Measurements from ENCODE around the gene CUL7.
A peak's percentile ranks its signal among the peaks of the same experiment; 100 is the strongest.
"Not testable (repeated sequence)": the region's sequence is repeated elsewhere in the genome, so short reads cannot be mapped to it uniquely, and the experiment has no call there.

Gene CUL7

GRCh38 chr6:43091436-43091991, 37.9 kb upstream of the CUL7 start:
- no peaks in the 10 kb centered on the region for H3K36me3 ChIP-seq (ENCODE audit: insufficient read depth, low read length)
- no peak for DNase-seq (ENCODE audit: low read depth, low spot score)
- H3K4me3 ChIP-seq = no peak overlapping the region
- H3K9ac ChIP-seq (ENCODE audit: insufficient read length) = no peak overlapping the region
- no peak for TF ChIP-seq POLR2AphosphoS5 (IDR thresholded peaks at IDR 0.05; ENCODE audit: borderline replicate concordance, low read depth, low read length)
- TF ChIP-seq EZH2 (IDR thresholded peaks at IDR 0.05) = no peak
- TF ChIP-seq FOXP2 (optimal IDR thresholded peaks at IDR 0.05; ENCODE audit: control extremely low read depth, extremely low read length, insufficient read depth) = no peak
- H3K9me3 ChIP-seq (ENCODE audit: low read depth, low read length) = no peaks in the 10 kb centered on the region
- no peak overlapping the region for H3K27ac ChIP-seq

DNA sequence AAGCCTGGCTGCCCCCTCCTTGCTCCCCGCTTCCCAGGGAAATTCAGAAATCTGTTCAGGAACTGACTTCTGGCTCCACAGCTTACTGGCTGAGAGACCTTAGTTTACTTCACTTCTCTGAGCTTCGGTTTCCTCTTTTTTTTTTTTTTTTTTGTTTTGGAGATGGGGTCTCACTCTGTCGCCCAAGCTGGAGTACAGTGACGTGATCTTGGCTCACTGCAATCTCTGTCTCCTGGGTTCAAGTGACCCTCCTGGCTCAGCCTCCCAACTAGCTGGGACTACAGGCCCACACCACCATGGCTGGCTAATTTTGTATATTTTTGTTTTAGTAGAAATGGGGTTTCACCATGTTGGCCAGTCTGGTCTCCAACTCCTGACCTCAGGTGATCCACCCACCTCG, 37.4 kb upstream of the CUL7 start:
- Histone ChIP-seq H3K27ac (peak overlapping the region; percentile 69), H3K9ac (ENCODE audit: insufficient read length) (peak overlapping the region; percentile 33), H3K4me3 (no peak overlapping the region), H3K36me3 (ENCODE audit: insufficient read depth, low read length) (no peaks in the 10 kb centered on the region), H3K9me3 (ENCODE audit: low read depth, low read length) (no peaks in the 10 kb centered on the region)
- no peak for DNase-seq (ENCODE audit: low read depth, low spot score)
- TF ChIP-seq FOXP2 (optimal IDR thresholded peaks at IDR 0.05; ENCODE audit: control extremely low read depth, extremely low read length, insufficient read depth) (no peak), POLR2AphosphoS5 (IDR thresholded peaks at IDR 0.05; ENCODE audit: borderline replicate concordance, low read depth, low read length) (no peak), EZH2 (IDR thresholded peaks at IDR 0.05) (no peak)

GRCh38 chr6:43090559-43090956, 36.9 kb upstream of the CUL7 start:
- Histone ChIP-seq H3K27ac (peak overlapping the region; percentile 74), H3K4me3 (no peak overlapping the region), H3K9ac (ENCODE audit: insufficient read length) (peak overlapping the region; percentile 33), H3K36me3 (ENCODE audit: insufficient read depth, low read length) (no peaks in the 10 kb centered on the region), H3K9me3 (ENCODE audit: low read depth, low read length) (no peaks in the 10 kb centered on the region)
- DNase-seq (ENCODE audit: low read depth, low spot score) = no peak
- TF ChIP-seq EZH2 (IDR thresholded peaks at IDR 0.05) = no peak
- no peak for TF ChIP-seq POLR2AphosphoS5 (IDR thresholded peaks at IDR 0.05; ENCODE audit: borderline replicate concordance, low read depth, low read length)
- no peak for TF ChIP-seq FOXP2 (optimal IDR thresholded peaks at IDR 0.05; ENCODE audit: control extremely low read depth, extremely low read length, insufficient read depth)

DNA sequence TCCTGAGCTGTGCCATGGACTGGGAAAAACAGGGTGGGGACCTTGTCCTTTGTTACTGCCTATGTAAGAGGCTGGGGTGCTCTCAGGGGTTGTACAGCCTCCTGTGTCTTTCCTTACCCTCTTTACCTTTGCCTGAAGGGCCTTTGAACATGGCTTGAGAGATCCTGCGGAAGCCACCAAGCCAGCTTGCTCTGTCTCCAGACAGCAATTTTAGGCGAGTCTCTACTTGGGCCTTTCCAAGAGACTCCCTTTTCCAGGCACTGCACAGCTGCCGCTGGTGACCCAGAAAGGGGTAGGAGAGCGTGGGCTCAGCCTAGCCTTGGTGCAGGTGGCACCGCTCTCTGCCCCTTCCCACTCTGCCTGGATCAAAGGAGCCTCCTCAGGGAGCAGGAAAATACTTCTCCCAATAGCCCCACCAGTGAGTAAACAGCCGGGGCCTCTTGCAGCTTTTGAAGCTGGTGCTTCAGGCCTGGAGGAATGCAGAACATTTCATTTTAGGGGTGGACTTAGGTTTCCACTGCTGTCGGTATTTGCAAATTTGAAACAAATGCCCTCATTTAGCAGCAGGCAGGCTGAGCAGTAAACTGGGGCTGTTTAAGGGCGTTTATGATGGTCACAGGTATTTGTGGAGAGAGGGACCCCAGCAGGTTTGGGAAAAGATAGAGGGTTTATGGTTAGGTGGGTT, 36.4 kb upstream of the CUL7 start:
- Histone ChIP-seq H3K9me3 (ENCODE audit: low read depth, low read length) (no peaks in the 10 kb centered on the region), H3K9ac (ENCODE audit: insufficient read length) (no peak overlapping the region), H3K36me3 (ENCODE audit: insufficient read depth, low read length) (no peaks in the 10 kb centered on the region), H3K27ac (peak overlapping the region; percentile 74), H3K4me3 (no peak overlapping the region)
- TF ChIP-seq EZH2 (IDR thresholded peaks at IDR 0.05) (no peak), POLR2AphosphoS5 (IDR thresholded peaks at IDR 0.05; ENCODE audit: borderline replicate concordance, low read depth, low read length) (no peak), FOXP2 (optimal IDR thresholded peaks at IDR 0.05; ENCODE audit: control extremely low read depth, extremely low read length, insufficient read depth) (no peak)
- no peak for DNase-seq (ENCODE audit: low read depth, low spot score)

DNA sequence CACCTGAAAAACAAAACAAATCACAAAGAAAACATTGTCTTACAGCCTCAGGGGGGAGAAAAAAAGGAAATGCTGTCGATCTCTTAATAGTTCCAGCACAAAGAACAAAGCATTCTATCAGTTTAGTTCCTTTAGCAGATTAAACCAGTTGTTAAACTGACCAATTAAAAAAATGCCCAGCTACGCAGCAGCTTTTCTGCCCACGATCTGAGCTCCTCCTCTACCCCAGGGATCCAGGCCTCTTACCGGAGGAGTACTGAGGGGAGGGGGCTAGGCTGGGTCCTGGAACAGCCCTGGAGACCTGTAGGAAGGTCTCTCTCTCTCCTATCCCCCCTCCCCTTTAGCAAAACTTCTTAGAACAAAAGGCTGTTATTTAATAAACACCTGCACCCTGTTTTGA, 35.8 kb upstream of the CUL7 start:
- Histone ChIP-seq H3K9me3 (ENCODE audit: low read depth, low read length) (no peaks in the 10 kb centered on the region), H3K9ac (ENCODE audit: insufficient read length) (no peak overlapping the region), H3K36me3 (ENCODE audit: insufficient read depth, low read length) (no peaks in the 10 kb centered on the region), H3K27ac (peak overlapping the region; percentile 74), H3K4me3 (no peak overlapping the region)
- no peak for TF ChIP-seq EZH2 (IDR thresholded peaks at IDR 0.05)
- DNase-seq (ENCODE audit: low read depth, low spot score) = no peak

- TF ChIP-seq POLR2AphosphoS5 (IDR thresholded peaks at IDR 0.05; ENCODE audit: borderline replicate concordance, low read depth, low read length) (no peak), EZH2 (IDR thresholded peaks at IDR 0.05) (no peak), FOXP2 (optimal IDR thresholded peaks at IDR 0.05; ENCODE audit: control extremely low read depth, extremely low read length, insufficient read depth) (no peak)
- no peaks in the 10 kb centered on the region for H3K9me3 ChIP-seq (ENCODE audit: low read depth, low read length)
- no peak overlapping the region for H3K27ac ChIP-seq
- H3K4me3 ChIP-seq = no peak overlapping the region
- H3K9ac ChIP-seq (ENCODE audit: insufficient read length) = no peak overlapping the region
- DNase-seq (ENCODE audit: low read depth, low spot score) = no peak
- H3K36me3 ChIP-seq (ENCODE audit: insufficient read depth, low read length) = no peaks in the 10 kb centered on the region
Observed at GRCh38 chr6:43088654-43089056, 35.0 kb upstream of the CUL7 start.

DNA sequence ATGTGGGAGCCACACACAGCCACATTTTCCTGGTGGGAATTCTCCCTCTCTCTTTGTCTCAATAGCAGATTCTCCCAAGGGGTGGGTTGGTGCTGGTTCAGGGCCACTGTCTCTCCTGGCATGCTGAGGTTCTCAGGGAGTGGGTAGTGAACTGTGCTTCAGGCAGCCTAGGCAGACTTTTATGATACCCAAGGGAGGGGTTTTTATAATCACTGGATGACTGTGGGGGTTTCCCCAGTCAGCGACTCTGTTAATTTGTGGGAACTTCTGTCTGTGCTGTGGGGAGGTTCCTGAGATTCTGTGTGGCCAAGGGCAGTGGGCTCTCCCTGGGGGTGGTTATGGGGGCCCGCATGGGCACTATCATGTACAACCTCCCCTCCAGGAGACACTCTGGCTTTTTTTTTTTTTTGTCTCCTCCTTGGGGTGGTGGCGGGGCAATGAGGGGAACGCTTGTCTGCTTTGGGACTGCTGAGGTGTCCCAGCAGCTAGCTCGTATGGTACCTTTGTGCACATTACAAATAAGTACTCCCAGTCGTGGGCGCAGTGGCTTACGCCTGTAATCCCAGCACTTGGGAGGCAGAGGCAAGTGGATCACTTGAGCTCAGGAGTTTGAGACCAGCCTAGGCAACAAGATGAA, 32.5 kb upstream of the CUL7 start:
- DNase-seq (ENCODE audit: low read depth, low spot score) = peak; percentile 83
- no peaks in the 10 kb centered on the region for H3K9me3 ChIP-seq (ENCODE audit: low read depth, low read length)
- H3K4me3 ChIP-seq = peak overlapping the region; percentile 40
- H3K36me3 ChIP-seq (ENCODE audit: insufficient read depth, low read length) = no peaks in the 10 kb centered on the region
- H3K9ac ChIP-seq (ENCODE audit: insufficient read length) = peak overlapping the region; percentile 39
- TF ChIP-seq FOXP2 (optimal IDR thresholded peaks at IDR 0.05; ENCODE audit: control extremely low read depth, extremely low read length, insufficient read depth) (no peak), POLR2AphosphoS5 (IDR thresholded peaks at IDR 0.05; ENCODE audit: borderline replicate concordance, low read depth, low read length) (no peak), EZH2 (IDR thresholded peaks at IDR 0.05) (no peak)
- peak overlapping the region; percentile 72 for H3K27ac ChIP-seq

DNA sequence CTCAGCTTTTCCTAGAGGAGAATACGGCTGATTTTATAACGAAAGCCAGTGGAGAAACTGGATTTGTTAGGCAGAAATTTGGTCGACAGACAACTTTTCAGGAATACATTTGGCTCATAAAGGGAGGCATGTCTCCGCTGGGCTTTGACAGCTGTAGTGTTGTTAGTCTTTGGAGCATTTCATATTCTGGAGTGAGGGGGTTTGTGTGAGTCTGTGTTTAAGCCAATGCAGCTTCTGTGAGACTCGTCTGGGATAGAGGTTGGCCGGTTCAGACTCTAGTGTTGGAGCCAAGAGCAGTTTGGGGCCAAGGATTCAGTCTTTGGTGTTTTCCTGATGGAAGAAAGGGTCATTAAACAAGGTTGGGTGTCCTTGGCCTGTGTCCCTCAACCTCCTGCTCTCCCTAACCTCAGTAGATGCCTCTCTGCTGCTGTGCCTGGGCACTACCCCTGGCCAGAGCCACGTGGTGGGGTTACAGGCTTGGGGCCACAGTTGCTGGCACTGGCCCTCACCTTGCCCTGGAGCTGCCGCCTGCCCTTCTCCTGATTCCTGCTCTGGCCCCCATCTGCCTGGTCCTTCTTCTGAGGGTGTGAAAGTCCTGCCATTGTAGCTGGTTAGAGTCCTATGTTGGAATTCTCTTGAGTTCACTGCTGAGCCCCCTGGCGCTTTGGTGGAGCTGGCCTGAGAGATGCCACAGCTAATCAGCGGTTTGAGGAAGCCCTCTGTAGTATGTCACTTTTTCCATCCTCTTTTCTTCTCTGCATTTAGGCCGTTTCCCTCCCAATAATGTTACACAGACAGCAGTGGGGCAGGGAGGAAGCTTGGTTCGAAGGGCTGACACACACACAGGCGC, 29.4 kb upstream of the CUL7 start:
- no peak overlapping the region for H3K9ac ChIP-seq (ENCODE audit: insufficient read length)
- H3K36me3 ChIP-seq (ENCODE audit: insufficient read depth, low read length) = no peaks in the 10 kb centered on the region
- DNase-seq (ENCODE audit: low read depth, low spot score) = no peak
- H3K9me3 ChIP-seq (ENCODE audit: low read depth, low read length) = no peaks in the 10 kb centered on the region
- TF ChIP-seq FOXP2 (optimal IDR thresholded peaks at IDR 0.05; ENCODE audit: control extremely low read depth, extremely low read length, insufficient read depth) (no peak), POLR2AphosphoS5 (IDR thresholded peaks at IDR 0.05; ENCODE audit: borderline replicate concordance, low read depth, low read length) (no peak), EZH2 (IDR thresholded peaks at IDR 0.05) (no peak)
- H3K27ac ChIP-seq = no peak overlapping the region
- H3K4me3 ChIP-seq = no peak overlapping the region

DNA sequence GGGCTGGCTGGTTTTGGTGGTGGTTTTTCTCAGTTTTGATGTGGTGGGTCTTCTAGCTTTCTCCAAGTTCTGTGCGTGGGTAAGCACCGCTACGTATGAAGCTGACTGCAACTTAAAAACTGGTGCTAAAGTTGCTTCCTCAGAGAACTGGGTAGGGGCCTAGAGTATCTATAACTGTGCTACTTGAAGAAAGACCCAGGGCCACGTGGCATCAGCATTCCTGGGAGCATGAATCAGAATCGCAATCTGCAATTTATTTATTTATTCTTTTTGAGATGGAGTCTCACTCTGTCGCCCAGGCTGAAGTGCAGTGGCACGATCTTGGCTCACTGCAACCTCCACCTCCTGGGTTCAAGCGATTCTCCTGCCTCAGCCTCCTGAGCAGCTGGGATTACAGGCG, 28.3 kb upstream of the CUL7 start:
- DNase-seq (ENCODE audit: low read depth, low spot score) = not testable (repeated sequence)

More for the DNA sequence above, 28.3 kb upstream of the CUL7 start:
- not testable (repeated sequence) for H3K9ac ChIP-seq (ENCODE audit: insufficient read length); H3K27ac ChIP-seq; H3K36me3 ChIP-seq (ENCODE audit: insufficient read depth, low read length); H3K4me3 ChIP-seq; H3K9me3 ChIP-seq (ENCODE audit: low read depth, low read length)
